Vagina (tissue), 2 donors: Measurements from ENCODE around the gene SRF.

Source experiments
- CTCF ChIP-seq, 3 experiments: fragments of 450-650 bp in 2 of 3; fragments of 200-600 bp in 1 of 3; sonication (generic) in 1 of 3; IDR thresholded peaks; one replicate each; pipeline ENCODE4 v1.5.1; 2017 to 2019; ENCODE audit warnings: antibody characterized with exemption in 3 of 3, mild to moderate bottlenecking in 2 of 3, moderate library complexity in 2 of 3
- POLR2A ChIP-seq, 2 donors: fragments of 450-650 bp; IDR thresholded peaks; one replicate each; pipeline ENCODE4 v1.6.1; 2017; ENCODE audit warnings: antibody characterized with exemption in 2 of 2, mild to moderate bottlenecking in 2 of 2, moderate library complexity in 2 of 2

DNA sequence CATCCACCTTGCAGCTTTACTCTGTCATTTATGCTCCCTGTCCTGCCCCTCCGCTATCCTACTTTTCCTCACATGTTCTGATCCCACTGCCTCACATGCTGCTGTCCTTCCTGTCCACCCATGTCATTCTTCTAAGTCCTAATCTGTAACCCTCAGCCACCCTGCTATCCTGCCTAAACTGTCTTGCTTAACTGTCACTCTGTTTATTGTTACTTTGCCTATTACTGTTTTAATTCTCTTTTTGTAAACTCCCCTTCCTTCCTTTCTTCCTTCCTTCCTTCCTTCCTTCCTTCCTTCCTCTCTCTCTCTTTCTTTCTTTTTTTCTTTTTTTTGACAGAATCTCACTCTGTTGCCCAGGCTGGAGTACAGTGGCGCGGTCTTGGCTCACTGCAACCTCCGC, 12.4 kb downstream of the SRF start:
- no peak for TF ChIP-seq CTCF (IDR thresholded peaks at IDR 0.05)
- no peak for TF ChIP-seq POLR2A (IDR thresholded peaks at IDR 0.05)
